Endodermal cell (in vitro differentiated cells): ENCODE data around the gene BCL2. TPM values are rescaled to one million over a fixed set of nuclear protein-coding genes. Genes with fewer than 3 reads are reported as not detected.

Experiments
- DNase-seq: peaks from one replicate; pipeline ENCODE4 v3.0.0-alpha.2; 2017
- H3K27ac ChIP-seq: 2 replicates; pipeline ENCODE4 v1.5.1; 2013; ENCODE audit warnings: mild to moderate bottlenecking, low read depth, low read length, moderate library complexity
- H3K27me3 ChIP-seq: 2 replicates; pipeline ENCODE4 v1.6.1; 2013; ENCODE audit warnings: mild to moderate bottlenecking, low read length, moderate library complexity; ENCODE audit not compliant: insufficient read depth, control insufficient read depth, poor library complexity, severe bottlenecking
- H3K36me3 ChIP-seq: 2 replicates; pipeline ENCODE4 v1.7.0; 2013; ENCODE audit warnings: mild to moderate bottlenecking, low read length, moderate library complexity; ENCODE audit not compliant: control insufficient read depth, insufficient read depth
- H3K4me1 ChIP-seq: one replicate; pipeline ENCODE4 v1.7.0; 2013; ENCODE audit warnings: low read length; ENCODE audit not compliant: control insufficient read depth, insufficient read depth
- H3K4me3 ChIP-seq: 2 replicates; pipeline ENCODE4 v1.5.1; 2013; ENCODE audit warnings: mild to moderate bottlenecking, low read length, moderate library complexity
- H3K9ac ChIP-seq: 2 replicates; pipeline ENCODE4 v1.6.1; 2013; ENCODE audit warnings: mild to moderate bottlenecking, low read length, moderate library complexity; ENCODE audit not compliant: poor library complexity, severe bottlenecking; ENCODE audit errors: extremely low read depth
- H3K9me3 ChIP-seq: 2 replicates; pipeline ENCODE4 v1.6.1; 2013; ENCODE audit warnings: mild to moderate bottlenecking, low read length, moderate library complexity; ENCODE audit not compliant: control insufficient read depth
- H3K27ac Mint-ChIP-seq: 2 replicates; pipeline ENCODE4 v1.8.0; 2020; ENCODE audit warnings: mixed read lengths
- H3K27me3 Mint-ChIP-seq: 2 replicates; pipeline ENCODE4 v1.8.0; 2021; ENCODE audit warnings: mild to moderate bottlenecking, mixed read lengths; ENCODE audit not compliant: insufficient read depth
- H3K36me3 Mint-ChIP-seq: 2 replicates; pipeline ENCODE4 v1.8.0; 2020; ENCODE audit warnings: low read depth, mixed read lengths
- H3K4me1 Mint-ChIP-seq: 2 replicates; pipeline ENCODE4 v1.8.0; 2020; ENCODE audit warnings: mixed read lengths
- H3K4me3 Mint-ChIP-seq: 2 replicates; pipeline ENCODE4 v1.8.0; 2020; ENCODE audit warnings: mild to moderate bottlenecking, moderate library complexity, mixed read lengths
- H3K9me3 Mint-ChIP-seq: 2 replicates; pipeline ENCODE4 v1.8.0; 2020; ENCODE audit warnings: mild to moderate bottlenecking, mixed read lengths
- CTCF ChIP-seq: fragments of 200-600 bp; sonication (generic); conservative IDR thresholded peaks from 2 replicates; pipeline ENCODE4 v1.5.0; 2021; ENCODE audit warnings: antibody characterized with exemption, mild to moderate bottlenecking
- WGBS, 2 experiments: methylation state at CpG; one replicate each; pipeline versions ENCODE4 v1.1.5 to v1.1.7; 2013; ENCODE audit warnings: missing lambda C conversion rate in 2 of 2, mixed read lengths in 1 of 2; ENCODE audit not compliant: insufficient coverage in 1 of 2, insufficient read length in 1 of 2; 5-methylcytosine and 5-hydroxymethylcytosine counted together
- total RNA-seq, 2 donors: library from RNA; stranded (reverse); fragmentation: NEBNext Ultra II Directional in 1 of 2; extraction: Animal tissue kit (Norgen Biotek cat#: 25700) in 1 of 2; gene quantifications; 2 replicates in 1 of 2; 3 replicates in 1 of 2; pipeline ENCODE4 v1.2.1, GENCODE V29; 2021

BCL2 gene
- total RNA-seq, 2 donors from 2014 or later, result 1.4 to 2.3 TPM

- H3K4me3 ChIP-seq, result no peak overlapping the region
- Mint-ChIP-seq H3K4me1 (no peaks in the 10 kb centered on the region), H3K9me3 (no peaks in the 10 kb centered on the region), H3K4me3 (no peak overlapping the region), H3K27me3 (no peaks in the 10 kb centered on the region), H3K27ac (no peak overlapping the region), H3K36me3 (no peaks in the 10 kb centered on the region)
- WGBS, 2 experiments, result 89 to 94% methylated on average over 3 to 10 of the region's 10 CpGs
- no peak for DNase-seq
- no peaks in the 10 kb centered on the region for H3K27me3 ChIP-seq
- H3K9me3 ChIP-seq, result no peaks in the 10 kb centered on the region
- no peaks in the 10 kb centered on the region for H3K4me1 ChIP-seq
- H3K9ac ChIP-seq, result no peak overlapping the region
- TF ChIP-seq CTCF, result no peak
- no peak overlapping the region for H3K27ac ChIP-seq
- no peaks in the 10 kb centered on the region for H3K36me3 ChIP-seq
Measured at GRCh38 chr18:63144748-63145147, 174.8 kb downstream of the BCL2 start.

DNA sequence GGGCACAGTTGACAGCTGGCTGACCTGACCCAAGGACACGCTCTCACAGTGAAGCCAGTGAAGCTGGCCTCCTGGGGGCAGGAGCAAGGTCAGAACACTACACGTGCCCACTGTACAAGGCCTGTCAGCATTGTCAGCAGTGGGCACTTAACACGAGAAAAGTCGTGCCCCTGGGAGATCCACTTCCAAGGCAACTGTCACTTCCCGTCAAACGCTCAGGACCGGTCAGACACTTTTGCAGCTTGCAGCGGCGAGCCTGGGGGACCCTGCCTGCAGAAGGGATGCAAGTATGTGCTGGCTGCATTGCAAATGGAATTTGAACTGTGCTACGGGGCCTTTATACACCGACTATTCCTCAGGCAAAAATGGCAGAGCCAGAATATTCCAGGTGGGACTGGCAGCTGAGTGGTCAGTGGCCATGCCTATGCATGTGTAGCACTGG, 176.2 kb downstream of the BCL2 start:
- Histone ChIP-seq H3K27me3 (no peaks in the 10 kb centered on the region), H3K4me1 (no peaks in the 10 kb centered on the region), H3K36me3 (no peaks in the 10 kb centered on the region), H3K9me3 (no peaks in the 10 kb centered on the region), H3K9ac (no peak overlapping the region), H3K27ac (peak overlapping the region; percentile 13), H3K4me3 (no peak overlapping the region)
- no peak for DNase-seq
- Mint-ChIP-seq H3K36me3 (no peaks in the 10 kb centered on the region), H3K4me3 (no peak overlapping the region), H3K9me3 (no peaks in the 10 kb centered on the region), H3K27me3 (no peaks in the 10 kb centered on the region), H3K4me1 (peaks cover 2% of the 10 kb centered on the region), H3K27ac (no peak overlapping the region)
- no peak for TF ChIP-seq CTCF
- WGBS, 2 experiments, result 86 to 92% methylated on average over 11 of the region's 11 CpGs

- 89 to 96% methylated on average over 8 to 9 of the region's 9 CpGs for WGBS, 2 experiments
- H3K27ac Mint-ChIP-seq, result no peak overlapping the region
- no peak overlapping the region for H3K4me3 ChIP-seq
- peaks cover 8% of the 10 kb centered on the region for H3K4me1 Mint-ChIP-seq
- no peak for TF ChIP-seq CTCF
- H3K4me3 Mint-ChIP-seq, result no peak overlapping the region
- no peaks in the 10 kb centered on the region for H3K9me3 ChIP-seq
- H3K36me3 Mint-ChIP-seq, result no peaks in the 10 kb centered on the region
- no peaks in the 10 kb centered on the region for H3K4me1 ChIP-seq
- no peaks in the 10 kb centered on the region for H3K36me3 ChIP-seq
- H3K27me3 ChIP-seq, result no peaks in the 10 kb centered on the region
- H3K27ac ChIP-seq, result peak overlapping the region; percentile 36
- H3K9me3 Mint-ChIP-seq, result no peaks in the 10 kb centered on the region
- no peaks in the 10 kb centered on the region for H3K27me3 Mint-ChIP-seq
- H3K9ac ChIP-seq, result no peak overlapping the region
- DNase-seq, result no peak
Measured at GRCh38 chr18:63142594-63143225, 176.9 kb downstream of the BCL2 start.
